H1 (cell line): ENCODE data around the gene SMARCB1.

Experiments
- CTCF ChIP-seq, 3 experiments: IDR thresholded peaks; 1 replicate in 2 of 3; 2 replicates in 1 of 3; pipeline versions ENCODE4 v1.5.1 to v1.6.1; 2011; ENCODE audit warnings: low read length in 3 of 3, mild to moderate bottlenecking in 3 of 3, inconsistent platforms in 2 of 3, low read depth in 1 of 3, moderate library complexity in 1 of 3; ENCODE audit not compliant: insufficient read depth in 1 of 3; ENCODE audit errors: control extremely low read depth in 1 of 3
- MAX ChIP-seq: IDR thresholded peaks from 2 replicates; pipeline ENCODE4 v1.6.1; 2012; ENCODE audit warnings: inconsistent platforms
- RAD21 ChIP-seq, 2 experiments: IDR thresholded peaks in 1 of 2; conservative IDR thresholded peaks in 1 of 2; 2 replicates each; pipeline ENCODE4 v1.6.1; 2011; ENCODE audit warnings: low read depth in 2 of 2, low read length in 2 of 2, improper control_type of control experiment in 1 of 2, inconsistent platforms in 1 of 2, mild to moderate bottlenecking in 1 of 2, moderate library complexity in 1 of 2
- RFX5 ChIP-seq: IDR thresholded peaks from 2 replicates; pipeline ENCODE4 v1.6.1; 2011; ENCODE audit warnings: low read depth, low read length, improper control_type of control experiment, borderline replicate concordance
- SP4 ChIP-seq: IDR thresholded peaks from 2 replicates; pipeline ENCODE4 v1.6.1; 2012; ENCODE audit warnings: low read length, inconsistent platforms

GRCh38 chr22:23884140-23884539 is 97.4 kb downstream of the SMARCB1 start:
- no peak for TF ChIP-seq CTCF (IDR thresholded peaks at IDR 0.05; ENCODE audit: control extremely low read depth in 1 of 3, insufficient read depth in 1 of 3, low read depth in 1 of 3, low read length in 3 of 3)
- TF ChIP-seq SP4 = no peak
- no peak for TF ChIP-seq MAX
- no peak for TF ChIP-seq RFX5
- TF ChIP-seq RAD21 (IDR thresholded peaks at IDR 0.05 in 1 of 2, conservative IDR thresholded peaks at IDR 0.05 in 1 of 2; ENCODE audit: low read depth in 2 of 2, low read length in 2 of 2) = no peak
